Stomach (tissue), 9 donors: ENCODE measurements around the gene FBXO34. TPM values are rescaled to one million over a fixed set of nuclear protein-coding genes. Genes with fewer than 3 reads are reported as not detected.
A peak's percentile ranks its signal among the peaks of the same experiment; 100 is the strongest.

Experiments used
- DNase-seq, 2 donors: peaks; one replicate each; pipeline versions ENCODE4 v3.0.0 to v3.0.0-alpha.2; 2013 to 2019
- H3K27ac ChIP-seq, 5 donors: fragments of 200-600 bp in 4 of 5; sonication (generic) in 4 of 5; one replicate each; pipeline ENCODE4 v1.5.1; 2013 to 2019; ENCODE audit warnings: mild to moderate bottlenecking in 1 of 5, moderate library complexity in 1 of 5
- H3K27me3 ChIP-seq, 3 donors: fragments of 200-600 bp; sonication (generic); one replicate each; pipeline ENCODE4 v1.5.1; 2017 to 2019; ENCODE audit warnings: mixed run types in 1 of 3
- H3K36me3 ChIP-seq, 4 donors: fragments of 200-600 bp; sonication (generic); 1 replicate in 3 of 4; 2 replicates in 1 of 4; pipeline ENCODE4 v1.5.1; 2016 to 2019
- H3K4me1 ChIP-seq, 4 donors: fragments of 200-600 bp; sonication (generic); one replicate each; pipeline ENCODE4 v1.5.1; 2016 to 2019
- H3K4me3 ChIP-seq, 4 donors: fragments of 200-600 bp; sonication (generic) in 3 of 4; one replicate each; pipeline ENCODE4 v1.5.1; 2016 to 2019; ENCODE audit warnings: mild to moderate bottlenecking in 1 of 4
- H3K9me3 ChIP-seq, 4 donors: fragments of 200-600 bp; sonication (generic); one replicate each; pipeline ENCODE4 v1.5.1; 2016 to 2019
- EP300 ChIP-seq: sonication (generic); formaldehyde crosslinking; IDR thresholded peaks from one replicate; pipeline ENCODE4 v1.6.1; 2017; ENCODE audit warnings: antibody characterized with exemption
- POLR2A ChIP-seq, 4 donors: fragments of 450-650 bp; IDR thresholded peaks; one replicate each; pipeline ENCODE4 v1.6.1; 2016; ENCODE audit warnings: antibody characterized with exemption in 4 of 4, control low read depth in 2 of 4, mild to moderate bottlenecking in 1 of 4, moderate library complexity in 1 of 4
- POLR2AphosphoS5 ChIP-seq, 3 donors: sonication (generic); formaldehyde crosslinking; IDR thresholded peaks; one replicate each; pipeline ENCODE4 v1.6.1; 2016; ENCODE audit warnings: antibody characterized with exemption in 3 of 3
- WGBS, 5 donors: extraction: QIAGEN DNeasy Blood & Tissue Kit in 3 of 5; methylation state at CpG; one replicate each; pipeline versions ENCODE4 v1.1.5 to v1.1.7; 2013 to 2018; 5-methylcytosine and 5-hydroxymethylcytosine counted together
- intact Hi-C: fragments of 100-400 bp; cut with DNase I; formaldehyde crosslinking; loops from one replicate; pipeline ENCODE4 v1.15.1; 2023; ENCODE audit warnings: low total_unique reads
- polyA plus RNA-seq, 3 donors: library from polyadenylated mRNA; stranded (reverse); fragments of 200-250 nt; gene quantifications; one replicate each; pipeline ENCODE4 v1.2.3, GENCODE V29; 2013
- total RNA-seq, 5 donors: library from RNA; depleted of rRNA; stranded (reverse); fragments of >200 nt; gene quantifications; one replicate each; pipeline versions ENCODE4 v1.1.0 to v1.2.3, GENCODE V29; 2014 to 2016
- TF ChIP-seq, protein P1 (sequence below), 7 experiments: fragments of 450-650 bp in 4 of 7; fragments of 200-600 bp in 3 of 7; sonication (generic) in 3 of 7; IDR thresholded peaks; one replicate each; pipeline ENCODE4 v1.5.1; 2016 to 2019; ENCODE audit warnings: antibody characterized with exemption in 7 of 7, control low read depth in 2 of 7, mild to moderate bottlenecking in 1 of 7
- donor health status: healthy with polysubstance abuse.
- donor health status: Bipolar disorder and iron deficiency.
- donor health status: healthy.

FBXO34 gene
- total and polyA plus RNA-seq, 8 donors, result 6.7 to 55.0 (median 27.2) TPM

DNA sequence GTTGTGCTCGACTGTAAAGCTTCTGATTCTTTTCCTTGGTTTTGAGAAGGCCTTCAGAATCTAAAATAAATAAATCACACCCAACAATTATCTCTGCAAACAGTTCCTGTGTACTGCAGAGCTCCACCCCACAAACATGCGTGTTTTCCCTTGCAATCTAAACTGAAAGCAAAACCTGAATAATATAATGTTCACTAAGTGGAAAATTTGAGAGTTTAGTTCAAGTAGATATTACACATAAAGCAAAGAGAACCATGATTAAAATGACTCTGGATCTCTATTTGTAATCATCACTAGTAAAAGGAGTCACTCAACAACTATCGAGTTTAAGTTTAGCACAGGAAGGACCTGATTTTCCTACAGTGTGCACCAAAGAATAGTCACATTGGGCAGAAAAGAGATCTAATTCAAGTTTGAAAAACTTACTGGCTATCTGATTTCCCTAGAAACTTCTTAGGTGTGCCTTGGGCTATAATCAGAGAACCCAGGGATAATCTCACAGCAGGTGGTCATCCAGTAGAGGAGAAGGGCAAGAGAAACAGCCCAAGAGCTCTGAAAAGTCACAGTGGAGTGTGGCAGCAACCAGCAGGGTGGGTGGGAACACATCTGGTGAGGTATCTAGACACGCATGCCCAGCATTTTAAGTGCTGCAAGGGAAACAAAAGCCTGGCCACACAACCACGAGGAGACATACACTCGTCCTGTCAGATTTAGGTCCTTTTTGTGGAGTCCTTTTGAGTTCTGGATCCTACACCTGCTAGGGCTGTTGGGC lies 115.0 kb downstream of the FBXO34 start:
- 58 to 72% (median 65%) methylated on average over 6 of the region's 6 CpGs for WGBS, 5 donors
- H3K4me1 ChIP-seq, result peaks cover 0 to 26% (median 11%) of the 10 kb centered on the region in 4 donors
- intact Hi-C loops, result no loop called here
- H3K27ac ChIP-seq, result peak overlapping the region in 4 of 5 donors; percentile 57 to 79 (median 66)
- peak in 1 of 2 donors; percentile 29 for DNase-seq
- no peak overlapping the region for H3K4me3 ChIP-seq
- H3K36me3 ChIP-seq, result peaks cover 8 to 88% (median 75%) of the 10 kb centered on the region in 4 donors
- no peaks in the 10 kb centered on the region for H3K9me3 ChIP-seq
- TF ChIP-seq POLR2A (IDR thresholded peaks at IDR 0.05) (no peak), EP300 (no peak), POLR2AphosphoS5 (IDR thresholded peaks at IDR 0.05) (no peak)
- TF ChIP-seq, protein P1, sequence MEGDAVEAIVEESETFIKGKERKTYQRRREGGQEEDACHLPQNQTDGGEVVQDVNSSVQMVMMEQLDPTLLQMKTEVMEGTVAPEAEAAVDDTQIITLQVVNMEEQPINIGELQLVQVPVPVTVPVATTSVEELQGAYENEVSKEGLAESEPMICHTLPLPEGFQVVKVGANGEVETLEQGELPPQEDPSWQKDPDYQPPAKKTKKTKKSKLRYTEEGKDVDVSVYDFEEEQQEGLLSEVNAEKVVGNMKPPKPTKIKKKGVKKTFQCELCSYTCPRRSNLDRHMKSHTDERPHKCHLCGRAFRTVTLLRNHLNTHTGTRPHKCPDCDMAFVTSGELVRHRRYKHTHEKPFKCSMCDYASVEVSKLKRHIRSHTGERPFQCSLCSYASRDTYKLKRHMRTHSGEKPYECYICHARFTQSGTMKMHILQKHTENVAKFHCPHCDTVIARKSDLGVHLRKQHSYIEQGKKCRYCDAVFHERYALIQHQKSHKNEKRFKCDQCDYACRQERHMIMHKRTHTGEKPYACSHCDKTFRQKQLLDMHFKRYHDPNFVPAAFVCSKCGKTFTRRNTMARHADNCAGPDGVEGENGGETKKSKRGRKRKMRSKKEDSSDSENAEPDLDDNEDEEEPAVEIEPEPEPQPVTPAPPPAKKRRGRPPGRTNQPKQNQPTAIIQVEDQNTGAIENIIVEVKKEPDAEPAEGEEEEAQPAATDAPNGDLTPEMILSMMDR (IDR thresholded peaks at IDR 0.05), result no peak
- H3K27me3 ChIP-seq, result no peaks in the 10 kb centered on the region

DNA sequence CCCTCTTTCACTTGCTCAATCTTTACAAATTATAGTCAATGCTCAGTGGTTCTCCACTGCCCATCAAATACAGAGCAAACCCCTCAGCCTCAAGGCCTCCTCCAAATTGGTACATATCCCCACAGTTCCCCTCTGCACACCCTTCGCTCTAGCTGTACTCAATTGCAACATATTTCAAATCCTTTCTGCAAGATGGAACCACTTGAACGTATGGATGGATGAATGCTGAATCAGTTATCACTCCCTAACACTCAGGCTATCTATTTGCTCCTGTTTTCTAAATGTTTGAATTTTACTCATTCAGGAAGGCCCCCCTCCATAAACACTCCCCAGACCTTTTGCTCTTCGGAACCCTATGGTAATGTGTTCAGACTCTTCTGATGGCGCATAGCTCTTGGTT lies 115.9 kb downstream of the FBXO34 start:
- Histone ChIP-seq H3K4me1 (peaks cover 0 to 26% (median 11%) of the 10 kb centered on the region in 4 donors), H3K36me3 (peaks cover 0 to 82% (median 70%) of the 10 kb centered on the region in 4 donors)
- WGBS, 5 donors, result 96 to 97% (median 97%) methylated on average over 4 of the region's 4 CpGs

DNA sequence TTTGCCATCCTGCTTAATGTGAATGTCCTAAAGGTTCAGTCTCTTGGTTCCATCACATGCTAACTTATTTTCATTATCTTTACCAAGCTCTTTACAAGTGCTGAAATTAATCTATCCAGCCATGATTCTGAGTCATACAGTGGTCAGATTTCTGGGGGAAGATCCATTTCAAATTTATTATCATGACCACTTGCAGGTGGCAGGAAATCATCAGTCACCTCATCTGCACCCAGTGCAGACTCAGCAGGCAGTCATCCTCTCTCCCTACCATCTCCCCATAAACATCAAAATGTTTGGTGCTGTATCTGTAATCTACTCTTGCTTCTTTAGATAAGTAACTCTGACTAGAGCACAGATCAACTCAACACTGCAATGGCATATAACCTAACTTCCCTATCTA lies 116.9 kb downstream of the FBXO34 start:
- no peak overlapping the region for H3K4me3 ChIP-seq
- H3K9me3 ChIP-seq, result no peaks in the 10 kb centered on the region
- DNase-seq, result no peak
- intact Hi-C loops, result no loop called here
- H3K36me3 ChIP-seq, result peaks cover 0 to 74% (median 67%) of the 10 kb centered on the region in 4 donors
- TF ChIP-seq POLR2A (IDR thresholded peaks at IDR 0.05) (no peak), POLR2AphosphoS5 (IDR thresholded peaks at IDR 0.05) (no peak), EP300 (no peak)
- TF ChIP-seq, protein P1 (IDR thresholded peaks at IDR 0.05), result no peak
- peaks cover 0 to 23% (median 9%) of the 10 kb centered on the region in 4 donors for H3K4me1 ChIP-seq
- H3K27me3 ChIP-seq, result no peaks in the 10 kb centered on the region
- no peak overlapping the region for H3K27ac ChIP-seq

More for the DNA sequence above, 115.9 kb downstream of the FBXO34 start:
- DNase-seq, result no peak
- no peak overlapping the region for H3K27ac ChIP-seq
- no peak overlapping the region for H3K4me3 ChIP-seq
- intact Hi-C loops, result no loop called here
- TF ChIP-seq, protein P1 (IDR thresholded peaks at IDR 0.05), result no peak
- TF ChIP-seq POLR2AphosphoS5 (IDR thresholded peaks at IDR 0.05) (no peak), EP300 (no peak), POLR2A (IDR thresholded peaks at IDR 0.05) (no peak)
- no peaks in the 10 kb centered on the region for H3K9me3 ChIP-seq
- H3K27me3 ChIP-seq, result no peaks in the 10 kb centered on the region

DNA sequence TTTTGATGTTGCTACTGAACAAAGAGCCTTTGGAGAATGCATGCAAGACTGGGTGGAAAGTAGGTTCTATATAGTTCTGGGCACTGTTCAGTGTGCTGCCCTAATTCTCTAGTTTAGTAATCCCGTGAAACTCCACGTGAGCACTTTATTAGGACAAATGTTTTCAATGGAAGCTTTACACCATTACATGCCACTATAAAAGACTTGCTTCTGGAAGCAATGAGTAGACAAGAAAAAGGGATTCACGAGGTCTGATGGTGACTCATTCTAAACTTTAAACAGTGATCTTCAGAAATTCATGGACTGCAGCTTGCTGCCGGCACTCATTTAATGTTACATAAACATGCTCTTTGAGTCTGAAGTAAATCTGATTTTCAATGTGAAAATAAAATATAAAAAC lies 118.1 kb downstream of the FBXO34 start:
- H3K27ac ChIP-seq, result peak overlapping the region in 2 of 5 donors; percentile 7 to 26
- no peaks in the 10 kb centered on the region for H3K9me3 ChIP-seq
- no peak for DNase-seq
- intact Hi-C loops, result no loop called here
- no peaks in the 10 kb centered on the region for H3K27me3 ChIP-seq
- peaks cover 0 to 71% (median 63%) of the 10 kb centered on the region in 4 donors for H3K36me3 ChIP-seq
- TF ChIP-seq POLR2AphosphoS5 (IDR thresholded peaks at IDR 0.05) (no peak), POLR2A (IDR thresholded peaks at IDR 0.05) (no peak)
- TF ChIP-seq, protein P1 (IDR thresholded peaks at IDR 0.05), result no peak
- H3K4me1 ChIP-seq, result peaks cover 0 to 11% (median 4%) of the 10 kb centered on the region in 4 donors
- no peak overlapping the region for H3K4me3 ChIP-seq
- WGBS, 5 donors, result 76 to 86% (median 81%) methylated on average over 4 of the region's 4 CpGs
